ENCODE results near the gene CFL1. TPM values are rescaled to one million over a fixed set of nuclear protein-coding genes. Genes with fewer than 3 reads are reported as not detected.
A peak's percentile ranks its signal among the peaks of the same experiment; 100 is the strongest.

CFL1 gene
- total and polyA plus RNA-seq, 2 of the 8 experiments (the other 6 are each of a cell fraction or from before 2014, with no cell fraction given) = 1,252 to 1,365 TPM

DNA sequence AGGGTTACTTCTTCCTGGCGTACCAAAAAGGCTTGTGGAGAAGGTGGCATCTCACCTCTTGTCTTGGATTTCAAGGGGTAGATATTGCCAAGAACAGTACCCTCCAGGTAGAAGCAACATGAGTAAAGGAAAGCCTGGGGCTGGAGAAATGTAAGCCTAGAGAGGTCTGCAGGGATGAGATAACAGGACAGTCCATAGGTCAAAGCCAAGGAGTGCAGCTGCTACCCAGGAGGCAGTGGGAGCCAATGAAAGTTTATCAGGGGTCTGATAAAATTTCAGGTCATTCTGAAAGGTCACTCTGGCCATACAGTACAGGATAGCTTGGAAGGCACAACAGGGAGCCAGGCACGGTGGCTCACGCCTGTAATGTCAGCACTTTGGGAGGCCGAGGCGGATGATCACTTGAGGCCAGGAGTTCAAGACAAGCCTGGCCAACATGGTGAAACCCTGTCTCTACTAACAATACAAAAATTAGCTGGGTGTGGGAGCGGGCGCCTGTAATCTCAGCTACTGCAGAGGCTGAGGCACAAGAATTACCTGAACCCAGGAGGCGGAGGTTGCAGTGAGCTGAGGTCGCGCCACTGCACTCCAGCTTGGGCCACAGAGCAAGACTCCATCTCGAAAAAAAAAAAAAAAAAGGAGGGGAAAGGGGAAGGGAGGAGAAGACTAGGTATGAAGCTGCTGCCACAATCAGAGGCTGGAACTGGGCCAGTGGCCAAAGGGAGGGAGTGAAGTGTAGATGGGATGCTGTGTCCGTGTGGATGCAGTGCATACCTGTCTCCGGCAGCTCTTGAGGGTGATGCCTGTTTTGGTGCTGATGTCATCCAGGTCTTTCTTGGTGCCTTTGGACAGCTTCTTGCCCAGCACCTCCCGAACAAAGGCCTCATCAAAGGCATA lies 29.1 kb upstream of the CFL1 start:
- no peak overlapping the region for H2AK5ac ChIP-seq (ENCODE audit: low read depth, low read length)
- peak overlapping the region in 2 of 4 experiments; percentile 58 to 69; a peak in 2 of 7 replicates for H3K9ac ChIP-seq (replicated peaks in 1 of 4; ENCODE audit: extremely low read depth in 1 of 4, low read depth in 3 of 4, low read length in 3 of 4)
- peaks cover 0 to 14% (median 8%) of the 10 kb centered on the region in 4 experiments; a peak in 6 of 7 replicates for H3K27me3 ChIP-seq (replicated peaks in 1 of 4; ENCODE audit: control insufficient read depth in 3 of 4, extremely low read depth in 1 of 4, insufficient read depth in 3 of 4, low read length in 3 of 4)
- H3K14ac ChIP-seq (ENCODE audit: insufficient read length) = no peak overlapping the region
- H3K18ac ChIP-seq (ENCODE audit: extremely low read depth, low read length) = no peak overlapping the region
- H3K23me2 ChIP-seq (ENCODE audit: low read depth, low read length) = peaks cover 25% of the 10 kb centered on the region
- 0 out of 2 replicates have a peak overlapping the region, but pooled peaks have one; percentile 75 for H3K27ac ChIP-seq (ENCODE audit: low read depth, low read length)
- FAIRE-seq (no peak), DNase-seq (ENCODE audit: low read depth in 1 of 2, low spot score in 2 of 2) (no peak)
- H3K4me2 ChIP-seq (ENCODE audit: insufficient read depth in 1 of 2, low read depth in 2 of 2, low read length in 2 of 2) = peak overlapping the region; percentile 94 to 97
- H3K79me1 ChIP-seq (ENCODE audit: low read depth, low read length) = no peaks in the 10 kb centered on the region
- no peak overlapping the region for H3K56ac ChIP-seq (replicated peaks; ENCODE audit: insufficient read length, low read depth, low read length)
- no peak overlapping the region for H3K4ac ChIP-seq (replicated peaks; ENCODE audit: insufficient read length, low read depth, low read length)
- peaks cover 8 to 22% (median 18%) of the 10 kb centered on the region in 4 experiments; a peak in 7 of 8 replicates for H3K36me3 ChIP-seq (ENCODE audit: control insufficient read depth in 2 of 4, insufficient read depth in 4 of 4, low read length in 3 of 4)
- no peak overlapping the region for H3K23ac ChIP-seq (ENCODE audit: insufficient read length)
- no peak overlapping the region for H4K8ac ChIP-seq (ENCODE audit: extremely low read depth, insufficient read depth, low read length)
- H2BK12ac ChIP-seq (ENCODE audit: low read depth, low read length) = no peak overlapping the region
- H4K20me1 ChIP-seq (replicated peaks in 1 of 2; ENCODE audit: control insufficient read depth in 1 of 2, insufficient read depth in 2 of 2, low read length in 2 of 2) = peaks cover 6 to 7% of the 10 kb centered on the region in 2 experiments
- H4K91ac ChIP-seq (replicated peaks; ENCODE audit: insufficient read length, low read length) = no peak overlapping the region
- no peak overlapping the region for H2BK20ac ChIP-seq (ENCODE audit: low read length)
- H2BK120ac ChIP-seq (replicated peaks; ENCODE audit: low read depth, low read length) = no peak overlapping the region
- no peak for TF ChIP-seq RBBP5 (IDR thresholded peaks at IDR 0.05; ENCODE audit: borderline replicate concordance, low read depth, low read length)
- no peak for TF ChIP-seq CEBPB (IDR thresholded peaks at IDR 0.05; ENCODE audit: low read depth, low read length)
- no peak for TF ChIP-seq NRF1 (IDR thresholded peaks at IDR 0.05; ENCODE audit: low read depth, low read length)
- TF ChIP-seq SP2 (IDR thresholded peaks at IDR 0.05; ENCODE audit: low read length) = no peak
- no peak for TF ChIP-seq CBX8 (IDR thresholded peaks at IDR 0.05; ENCODE audit: borderline replicate concordance, low read depth, low read length)
- TF ChIP-seq, protein P1, sequence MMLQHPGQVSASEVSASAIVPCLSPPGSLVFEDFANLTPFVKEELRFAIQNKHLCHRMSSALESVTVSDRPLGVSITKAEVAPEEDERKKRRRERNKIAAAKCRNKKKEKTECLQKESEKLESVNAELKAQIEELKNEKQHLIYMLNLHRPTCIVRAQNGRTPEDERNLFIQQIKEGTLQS (IDR thresholded peaks at IDR 0.05; ENCODE audit: insufficient read depth, low read depth, low read length) = no peak
- no peak for TF ChIP-seq KDM1A (IDR thresholded peaks at IDR 0.05; ENCODE audit: borderline replicate concordance, low read length)
- TF ChIP-seq JUND (IDR thresholded peaks at IDR 0.05; ENCODE audit: low read length) = no peak
- TF ChIP-seq TCF12 (IDR thresholded peaks at IDR 0.05; ENCODE audit: low read depth, low read length) = no peak
- no peak for TF ChIP-seq CHD2 (IDR thresholded peaks at IDR 0.05; ENCODE audit: low read length)
- no peak for TF ChIP-seq SIX5 (IDR thresholded peaks at IDR 0.05; ENCODE audit: low read depth, low read length)
- WGBS, 2 experiments (ENCODE audit: extremely low coverage in 1 of 2, insufficient coverage in 1 of 2, insufficient read length in 1 of 2, insufficient replicate concordance in 2 of 2, low coverage in 1 of 2, low lambda C conversion rate in 2 of 2, missing lambda C conversion rate in 1 of 2) = 86% methylated on average over 10 of the region's 14 CpGs; no CpG with 5 or more reads in 1 of the 2 experiments
- POLR2A ChIA-PET (ENCODE audit: partially characterized antibody) = interaction anchor here (0.6 to 39.7 kb wide), 8 partner anchors 16 to 175 kb away, joined by 3 to 1071 read pairs (median 4); partner anchors contain the start of genes CFL1, EFEMP2, KAT5 and MUS81
- H4K5ac ChIP-seq (ENCODE audit: insufficient read length, low read depth, low read length) = no peak overlapping the region
- CTCF ChIA-PET (ENCODE audit: partially characterized antibody) = interaction anchor here (0.6 to 19.6 kb wide), 34 partner anchors 10 to 224 kb away, joined by 3 to 283 read pairs (median 8); partner anchors contain the start of genes AP5B1, CFL1, CTSW and EFEMP2
- H3K4me3 ChIP-seq (ENCODE audit: extremely low read depth in 1 of 4, insufficient read depth in 2 of 4, low read depth in 3 of 4, low read length in 4 of 4) = peak overlapping the region; percentile 73 to 84 (median 79)
- H3K4me1 ChIP-seq (replicated peaks in 1 of 4; ENCODE audit: control insufficient read depth in 3 of 4, insufficient read depth in 4 of 4, low read length in 3 of 4) = peaks cover 0 to 19% (median 11%) of the 10 kb centered on the region in 4 experiments; a peak in 5 of 7 replicates
- no peak overlapping the region for H2AFZ ChIP-seq (ENCODE audit: low read length)
- H2BK15ac ChIP-seq (ENCODE audit: low read length) = no peak overlapping the region
- no peaks in the 10 kb centered on the region for H3K9me3 ChIP-seq (ENCODE audit: insufficient read depth in 2 of 2, low read depth in 1 of 2, low read length in 1 of 2)
- 0 out of 2 replicates have a peak overlapping the region, but pooled peaks have one; percentile 87 for H2BK5ac ChIP-seq (ENCODE audit: low read depth, low read length)
- H3K79me2 ChIP-seq (ENCODE audit: control insufficient read depth in 1 of 2, insufficient read depth in 2 of 2, low read length in 2 of 2) = peaks cover 0 to 4% of the 10 kb centered on the region in 2 experiments; a peak in 1 of 4 replicates

Data from H1 (cell line).